SJSA1 (cell line): Measurements from ENCODE around the gene MAGI1. TPM values are rescaled to one million over a fixed set of nuclear protein-coding genes. Genes with fewer than 3 reads are reported as not detected.

Source experiments
- DNase-seq, 2 experiments: peaks; one replicate each; pipeline ENCODE4 v3.0.0-alpha.2; 2015 to 2020; ENCODE audit warnings: low spot score in 2 of 2, low read depth in 1 of 2
- H3K27ac ChIP-seq: fragments of 250-450 bp; sonication (Bioruptor Pico); 2 replicates; pipeline ENCODE4 v1.5.1; 2020; ENCODE audit warnings: mild to moderate bottlenecking, moderate library complexity
- H3K27me3 ChIP-seq: fragments of 250-450 bp; sonication (Bioruptor Pico); replicated peaks from 2 replicates; pipeline ENCODE4 v1.5.1; 2020; ENCODE audit warnings: mild to moderate bottlenecking, moderate library complexity
- H3K36me3 ChIP-seq: fragments of 250-450 bp; sonication (Bioruptor Pico); 2 replicates; pipeline ENCODE4 v1.5.1; 2020; ENCODE audit warnings: mild to moderate bottlenecking
- H3K4me1 ChIP-seq: fragments of 250-450 bp; sonication (Bioruptor Pico); replicated peaks from 2 replicates; pipeline ENCODE4 v1.6.1; 2021; ENCODE audit warnings: mild to moderate bottlenecking
- H3K4me3 ChIP-seq: fragments of 250-450 bp; sonication (Bioruptor Pico); 2 replicates; pipeline ENCODE4 v1.5.1; 2020; ENCODE audit warnings: mild to moderate bottlenecking
- H3K9me3 ChIP-seq: fragments of 250-450 bp; sonication (Bioruptor Pico); replicated peaks from 2 replicates; pipeline ENCODE4 v1.5.1; 2020; ENCODE audit warnings: mild to moderate bottlenecking
- total RNA-seq: library from RNA; depleted of rRNA; stranded (reverse); fragments of >200 nt; shearing (Covaris generic); gene quantifications from 2 replicates; pipeline ENCODE4 v1.2.3, GENCODE V29; 2014

MAGI1 gene
- total RNA-seq, 1 experiment from 2014 or later, result 4.6 TPM

GRCh38 chr3:65409176-65409569 is 629.5 kb downstream of the MAGI1 start:
- Histone ChIP-seq H3K27me3 (no peaks in the 10 kb centered on the region), H3K9me3 (0 out of 2 replicates have a peak, but pooled peaks cover 2% of the 10 kb centered on the region), H3K4me1 (no peaks in the 10 kb centered on the region), H3K36me3 (no peaks in the 10 kb centered on the region), H3K4me3 (no peak overlapping the region), H3K27ac (no peak overlapping the region)
- DNase-seq, result no peak

- H3K4me3 ChIP-seq, result no peak overlapping the region
- H3K4me1 ChIP-seq, result no peaks in the 10 kb centered on the region
- no peaks in the 10 kb centered on the region for H3K36me3 ChIP-seq
Measured at GRCh38 chr3:65408531-65409175, 630.1 kb downstream of the MAGI1 start.

GRCh38 chr3:65406470-65406869 is 632.2 kb downstream of the MAGI1 start:
- H3K9me3 ChIP-seq, result 0 out of 2 replicates have a peak, but pooled peaks cover 2% of the 10 kb centered on the region
- H3K27ac ChIP-seq, result no peak overlapping the region
- no peak overlapping the region for H3K4me3 ChIP-seq
- no peaks in the 10 kb centered on the region for H3K27me3 ChIP-seq
- no peaks in the 10 kb centered on the region for H3K4me1 ChIP-seq
- no peak for DNase-seq
- H3K36me3 ChIP-seq, result no peaks in the 10 kb centered on the region

More at GRCh38 chr3:65408531-65409175, 630.1 kb downstream of the MAGI1 start:
- H3K9me3 ChIP-seq, result 0 out of 2 replicates have a peak, but pooled peaks cover 2% of the 10 kb centered on the region
- H3K27me3 ChIP-seq, result no peaks in the 10 kb centered on the region
- DNase-seq, result no peak
- no peak overlapping the region for H3K27ac ChIP-seq

- DNase-seq, result peak; percentile 12 to 57
- H3K9me3 ChIP-seq, result no peaks in the 10 kb centered on the region
- no peaks in the 10 kb centered on the region for H3K36me3 ChIP-seq
- H3K27ac ChIP-seq, result no peak overlapping the region
- H3K27me3 ChIP-seq, result no peaks in the 10 kb centered on the region
- no peak overlapping the region for H3K4me3 ChIP-seq
- H3K4me1 ChIP-seq, result no peaks in the 10 kb centered on the region
Measured at GRCh38 chr3:65402597-65402996, 636.1 kb downstream of the MAGI1 start.

- Histone ChIP-seq H3K27ac (no peak overlapping the region), H3K27me3 (no peaks in the 10 kb centered on the region), H3K4me1 (no peaks in the 10 kb centered on the region), H3K4me3 (no peak overlapping the region), H3K36me3 (no peaks in the 10 kb centered on the region), H3K9me3 (no peaks in the 10 kb centered on the region)
- no peak for DNase-seq
Measured at GRCh38 chr3:65401359-65402305, 637.1 kb downstream of the MAGI1 start.

- DNase-seq, result no peak
Measured at GRCh38 chr3:65400899-65401298, 637.8 kb downstream of the MAGI1 start.

GRCh38 chr3:65398953-65399352 is 639.8 kb downstream of the MAGI1 start:
- no peaks in the 10 kb centered on the region for H3K4me1 ChIP-seq
- no peak overlapping the region for H3K4me3 ChIP-seq
- no peak overlapping the region for H3K27ac ChIP-seq
- H3K27me3 ChIP-seq, result no peaks in the 10 kb centered on the region
- peak in 1 of 2 experiments; percentile 1 for DNase-seq
- H3K9me3 ChIP-seq, result no peaks in the 10 kb centered on the region
- no peaks in the 10 kb centered on the region for H3K36me3 ChIP-seq

More at GRCh38 chr3:65400899-65401298, 637.8 kb downstream of the MAGI1 start:
- Histone ChIP-seq H3K4me1 (no peaks in the 10 kb centered on the region), H3K27me3 (no peaks in the 10 kb centered on the region), H3K36me3 (no peaks in the 10 kb centered on the region), H3K27ac (no peak overlapping the region), H3K9me3 (no peaks in the 10 kb centered on the region), H3K4me3 (no peak overlapping the region)

GRCh38 chr3:65396078-65396477 is 642.6 kb downstream of the MAGI1 start:
- no peak overlapping the region for H3K27ac ChIP-seq
- no peaks in the 10 kb centered on the region for H3K27me3 ChIP-seq
- H3K36me3 ChIP-seq, result no peaks in the 10 kb centered on the region
- H3K9me3 ChIP-seq, result no peaks in the 10 kb centered on the region
- no peak for DNase-seq
- no peaks in the 10 kb centered on the region for H3K4me1 ChIP-seq
- no peak overlapping the region for H3K4me3 ChIP-seq

GRCh38 chr3:65391068-65391467 is 647.6 kb downstream of the MAGI1 start:
- Histone ChIP-seq H3K9me3 (no peaks in the 10 kb centered on the region), H3K4me1 (no peaks in the 10 kb centered on the region), H3K27me3 (no peaks in the 10 kb centered on the region), H3K27ac (no peak overlapping the region), H3K4me3 (no peak overlapping the region), H3K36me3 (no peaks in the 10 kb centered on the region)
- DNase-seq, result no peak

- Histone ChIP-seq H3K27me3 (no peaks in the 10 kb centered on the region), H3K4me1 (no peaks in the 10 kb centered on the region), H3K9me3 (no peaks in the 10 kb centered on the region), H3K27ac (no peak overlapping the region), H3K36me3 (no peaks in the 10 kb centered on the region), H3K4me3 (no peak overlapping the region)
- no peak for DNase-seq
Measured at GRCh38 chr3:65385805-65386204, 652.9 kb downstream of the MAGI1 start.

GRCh38 chr3:65381496-65382010 is 657.2 kb downstream of the MAGI1 start:
- Histone ChIP-seq H3K4me1 (no peaks in the 10 kb centered on the region), H3K4me3 (no peak overlapping the region), H3K27ac (no peak overlapping the region), H3K27me3 (no peaks in the 10 kb centered on the region), H3K9me3 (no peaks in the 10 kb centered on the region), H3K36me3 (no peaks in the 10 kb centered on the region)
- DNase-seq, result no peak

GRCh38 chr3:65379223-65379622 is 659.5 kb downstream of the MAGI1 start:
- no peak for DNase-seq
- no peaks in the 10 kb centered on the region for H3K4me1 ChIP-seq

GRCh38 chr3:65377637-65378036 is 661.1 kb downstream of the MAGI1 start:
- Histone ChIP-seq H3K27me3 (no peaks in the 10 kb centered on the region), H3K9me3 (no peaks in the 10 kb centered on the region), H3K36me3 (no peaks in the 10 kb centered on the region), H3K4me1 (no peaks in the 10 kb centered on the region), H3K27ac (no peak overlapping the region), H3K4me3 (no peak overlapping the region)
- DNase-seq, result no peak

More at GRCh38 chr3:65379223-65379622, 659.5 kb downstream of the MAGI1 start:
- H3K4me3 ChIP-seq, result no peak overlapping the region
- no peak overlapping the region for H3K27ac ChIP-seq
- no peaks in the 10 kb centered on the region for H3K9me3 ChIP-seq
- no peaks in the 10 kb centered on the region for H3K36me3 ChIP-seq
- no peaks in the 10 kb centered on the region for H3K27me3 ChIP-seq

- DNase-seq, result no peak
- H3K36me3 ChIP-seq, result no peaks in the 10 kb centered on the region
- no peaks in the 10 kb centered on the region for H3K9me3 ChIP-seq
- H3K27ac ChIP-seq, result no peak overlapping the region
- H3K27me3 ChIP-seq, result no peaks in the 10 kb centered on the region
- no peaks in the 10 kb centered on the region for H3K4me1 ChIP-seq
- H3K4me3 ChIP-seq, result no peak overlapping the region
Measured at GRCh38 chr3:65376426-65376825, 662.3 kb downstream of the MAGI1 start.
